Tibial nerve (tissue), 4 donors: ENCODE data around the gene TOMM40L. TPM values are rescaled to one million over a fixed set of nuclear protein-coding genes. Genes with fewer than 3 reads are reported as not detected.
A peak's percentile ranks its signal among the peaks of the same experiment; 100 is the strongest.

Experiments used
- DNase-seq, 2 donors: peaks; one replicate each; pipeline ENCODE4 v3.0.0-alpha.2; 2019; ENCODE audit warnings: low spot score in 2 of 2
- H3K27ac ChIP-seq, 4 donors: fragments of 200-600 bp; sonication (generic) in 3 of 4; one replicate each; pipeline ENCODE4 v1.5.1; 2017 to 2019; ENCODE audit warnings: mild to moderate bottlenecking in 1 of 4
- H3K27me3 ChIP-seq, 2 donors: fragments of 200-600 bp; sonication (generic) in 1 of 2; one replicate each; pipeline versions ENCODE4 v1.5.1 to v1.6.0; 2017 to 2019
- H3K36me3 ChIP-seq, 3 donors: fragments of 200-600 bp; sonication (generic); one replicate each; pipeline ENCODE4 v1.5.1; 2018 to 2019
- H3K4me1 ChIP-seq, 4 donors: fragments of 200-600 bp; sonication (generic) in 3 of 4; one replicate each; pipeline ENCODE4 v1.5.1; 2017 to 2019
- H3K4me3 ChIP-seq, 4 donors: fragments of 200-600 bp; sonication (generic) in 3 of 4; one replicate each; pipeline ENCODE4 v1.5.1; 2017 to 2019; ENCODE audit warnings: mild to moderate bottlenecking in 1 of 4, moderate library complexity in 1 of 4
- H3K9me3 ChIP-seq, 4 donors: fragments of 200-600 bp; sonication (generic) in 3 of 4; one replicate each; pipeline ENCODE4 v1.5.1; 2017 to 2019
- CTCF ChIP-seq, 5 experiments: fragments of 200-600 bp in 3 of 5; fragments of 450-650 bp in 2 of 5; sonication (generic) in 3 of 5; IDR thresholded peaks; one replicate each; pipeline ENCODE4 v1.5.1; 2016 to 2019; ENCODE audit warnings: antibody characterized with exemption in 5 of 5, mild to moderate bottlenecking in 3 of 5, moderate library complexity in 2 of 5
- EP300 ChIP-seq, 2 donors: sonication (generic); formaldehyde crosslinking; IDR thresholded peaks; one replicate each; pipeline ENCODE4 v1.6.1; 2017; ENCODE audit warnings: antibody characterized with exemption in 2 of 2, mild to moderate bottlenecking in 1 of 2
- POLR2A ChIP-seq, 2 donors: fragments of 450-650 bp; IDR thresholded peaks; one replicate each; pipeline ENCODE4 v1.6.1; 2017; ENCODE audit warnings: antibody characterized with exemption in 2 of 2, mild to moderate bottlenecking in 2 of 2, moderate library complexity in 2 of 2
- WGBS, 2 donors: methylation state at CpG; one replicate each; pipeline ENCODE4 v1.1.5; 2018; 5-methylcytosine and 5-hydroxymethylcytosine counted together
- total RNA-seq, 4 donors: library from RNA; depleted of rRNA; stranded (reverse); fragments of >200 nt; gene quantifications; one replicate each; pipeline ENCODE4 v1.1.0, GENCODE V29; 2016

Gene TOMM40L
- total RNA-seq, 4 donors from 2014 or later, result 4.3 to 13.8 (median 8.0) TPM

- H3K27me3 ChIP-seq, result no peaks in the 10 kb centered on the region
- 29 to 44% methylated on average over 3 of the region's 3 CpGs for WGBS, 2 donors
- no peaks in the 10 kb centered on the region for H3K9me3 ChIP-seq
- peaks cover 0 to 30% (median 0%) of the 10 kb centered on the region in 3 donors for H3K36me3 ChIP-seq
- peaks cover 5 to 27% (median 18%) of the 10 kb centered on the region in 4 donors for H3K4me1 ChIP-seq
- DNase-seq, result no peak
- peak overlapping the region in 3 of 4 donors; percentile 29 to 73 (median 68) for H3K27ac ChIP-seq
- no peak for TF ChIP-seq EP300 (IDR thresholded peaks at IDR 0.05)
- TF ChIP-seq CTCF (IDR thresholded peaks at IDR 0.05), result no peak
- no peak for TF ChIP-seq POLR2A (IDR thresholded peaks at IDR 0.05)
- H3K4me3 ChIP-seq, result peak overlapping the region; percentile 55 to 67 (median 62)
Observed at GRCh38 chr1:161226759-161227158, 899 bp downstream of the TOMM40L start.

GRCh38 chr1:161227196-161227871 lies 1.5 kb downstream of the TOMM40L start:
- peak; percentile 81 to 91 (median 90) for TF ChIP-seq CTCF (IDR thresholded peaks at IDR 0.05)
- TF ChIP-seq EP300 (IDR thresholded peaks at IDR 0.05), result peak in 1 of 2 donors; percentile 29
- no peak for TF ChIP-seq POLR2A (IDR thresholded peaks at IDR 0.05)

GRCh38 chr1:161228032-161228431 lies 2.2 kb downstream of the TOMM40L start:
- H3K27ac ChIP-seq, result peak overlapping the region in 1 of 4 donors; percentile 29
- H3K27me3 ChIP-seq, result no peaks in the 10 kb centered on the region
- no peak for TF ChIP-seq CTCF (IDR thresholded peaks at IDR 0.05)
- no peak for TF ChIP-seq EP300 (IDR thresholded peaks at IDR 0.05)
- TF ChIP-seq POLR2A (IDR thresholded peaks at IDR 0.05), result no peak
- H3K36me3 ChIP-seq, result peaks cover 0 to 30% (median 0%) of the 10 kb centered on the region in 3 donors
- DNase-seq, result no peak
- H3K4me3 ChIP-seq, result no peak overlapping the region
- H3K9me3 ChIP-seq, result no peaks in the 10 kb centered on the region
- 86 to 87% methylated on average over 7 of the region's 7 CpGs for WGBS, 2 donors
- peaks cover 5 to 27% (median 18%) of the 10 kb centered on the region in 4 donors for H3K4me1 ChIP-seq

More at GRCh38 chr1:161227196-161227871, 1.5 kb downstream of the TOMM40L start:
- Histone ChIP-seq H3K27ac (peak overlapping the region in 2 of 4 donors; percentile 29 to 73), H3K27me3 (no peaks in the 10 kb centered on the region), H3K9me3 (no peaks in the 10 kb centered on the region), H3K36me3 (peaks cover 0 to 30% (median 0%) of the 10 kb centered on the region in 3 donors), H3K4me3 (no peak overlapping the region), H3K4me1 (peaks cover 5 to 27% (median 18%) of the 10 kb centered on the region in 4 donors)
- DNase-seq, result peak; percentile 72 to 81
- 38 to 45% methylated on average over 11 of the region's 11 CpGs for WGBS, 2 donors

GRCh38 chr1:161229896-161230295 lies 4.0 kb downstream of the TOMM40L start:
- no peaks in the 10 kb centered on the region for H3K27me3 ChIP-seq
- H3K27ac ChIP-seq, result no peak overlapping the region
- no peaks in the 10 kb centered on the region for H3K9me3 ChIP-seq
- peaks cover 5 to 26% (median 18%) of the 10 kb centered on the region in 4 donors for H3K4me1 ChIP-seq
- TF ChIP-seq EP300 (IDR thresholded peaks at IDR 0.05) (no peak), POLR2A (IDR thresholded peaks at IDR 0.05) (no peak), CTCF (IDR thresholded peaks at IDR 0.05) (no peak)
- peaks cover 0 to 30% (median 0%) of the 10 kb centered on the region in 3 donors for H3K36me3 ChIP-seq
- H3K4me3 ChIP-seq, result no peak overlapping the region
- no peak for DNase-seq
- WGBS, 2 donors, result 54 to 65% methylated on average over 3 of the region's 3 CpGs

GRCh38 chr1:161230762-161231161 lies 4.9 kb downstream of the TOMM40L start:
- DNase-seq, result no peak
- Histone ChIP-seq H3K4me1 (peaks cover 5 to 20% (median 12%) of the 10 kb centered on the region in 4 donors), H3K4me3 (no peak overlapping the region), H3K27me3 (no peaks in the 10 kb centered on the region), H3K27ac (no peak overlapping the region), H3K9me3 (no peaks in the 10 kb centered on the region), H3K36me3 (peaks cover 0 to 30% (median 0%) of the 10 kb centered on the region in 3 donors)
- WGBS, 2 donors, result 94 to 95% methylated on average over 7 of the region's 7 CpGs
- TF ChIP-seq CTCF (IDR thresholded peaks at IDR 0.05) (no peak), POLR2A (IDR thresholded peaks at IDR 0.05) (no peak), EP300 (IDR thresholded peaks at IDR 0.05) (no peak)
